NB4 (cell line): ENCODE measurements around the gene RANBP3.

Experiments used
- DNase-seq: peaks from one replicate; pipeline ENCODE4 v3.0.0; 2010; ENCODE audit warnings: low read depth
- H3K4me3 ChIP-seq: one replicate; pipeline ENCODE4 v1.5.1; 2011; ENCODE audit warnings: mild to moderate bottlenecking, low read depth, low read length, moderate library complexity
- MYC ChIP-seq: IDR thresholded peaks from 2 replicates; pipeline ENCODE4 v1.6.1; 2011; ENCODE audit warnings: low read depth, low read length
- POLR2A ChIP-seq: IDR thresholded peaks from 2 replicates; pipeline ENCODE4 v1.6.1; 2011; ENCODE audit warnings: mild to moderate bottlenecking; ENCODE audit not compliant: insufficient read length; ENCODE audit errors: extremely low read depth
- TF ChIP-seq, protein P1 (sequence below): IDR thresholded peaks from 2 replicates; pipeline ENCODE4 v1.6.1; 2011; ENCODE audit warnings: low read depth, low read length
- TF ChIP-seq, protein P2 (sequence below): IDR thresholded peaks from one replicate; pipeline ENCODE4 v1.5.1; 2012; ENCODE audit warnings: low read depth, low read length

RANBP3 gene

GRCh38 chr19:5995606-5996005 lies 17.7 kb upstream of the RANBP3 start:
- TF ChIP-seq MYC, result no peak
- TF ChIP-seq POLR2A, result no peak
- TF ChIP-seq, protein P1, sequence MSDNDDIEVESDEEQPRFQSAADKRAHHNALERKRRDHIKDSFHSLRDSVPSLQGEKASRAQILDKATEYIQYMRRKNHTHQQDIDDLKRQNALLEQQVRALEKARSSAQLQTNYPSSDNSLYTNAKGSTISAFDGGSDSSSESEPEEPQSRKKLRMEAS, result no peak
- TF ChIP-seq, protein P2, sequence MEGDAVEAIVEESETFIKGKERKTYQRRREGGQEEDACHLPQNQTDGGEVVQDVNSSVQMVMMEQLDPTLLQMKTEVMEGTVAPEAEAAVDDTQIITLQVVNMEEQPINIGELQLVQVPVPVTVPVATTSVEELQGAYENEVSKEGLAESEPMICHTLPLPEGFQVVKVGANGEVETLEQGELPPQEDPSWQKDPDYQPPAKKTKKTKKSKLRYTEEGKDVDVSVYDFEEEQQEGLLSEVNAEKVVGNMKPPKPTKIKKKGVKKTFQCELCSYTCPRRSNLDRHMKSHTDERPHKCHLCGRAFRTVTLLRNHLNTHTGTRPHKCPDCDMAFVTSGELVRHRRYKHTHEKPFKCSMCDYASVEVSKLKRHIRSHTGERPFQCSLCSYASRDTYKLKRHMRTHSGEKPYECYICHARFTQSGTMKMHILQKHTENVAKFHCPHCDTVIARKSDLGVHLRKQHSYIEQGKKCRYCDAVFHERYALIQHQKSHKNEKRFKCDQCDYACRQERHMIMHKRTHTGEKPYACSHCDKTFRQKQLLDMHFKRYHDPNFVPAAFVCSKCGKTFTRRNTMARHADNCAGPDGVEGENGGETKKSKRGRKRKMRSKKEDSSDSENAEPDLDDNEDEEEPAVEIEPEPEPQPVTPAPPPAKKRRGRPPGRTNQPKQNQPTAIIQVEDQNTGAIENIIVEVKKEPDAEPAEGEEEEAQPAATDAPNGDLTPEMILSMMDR, result no peak
- H3K4me3 ChIP-seq, result no peak overlapping the region

DNA sequence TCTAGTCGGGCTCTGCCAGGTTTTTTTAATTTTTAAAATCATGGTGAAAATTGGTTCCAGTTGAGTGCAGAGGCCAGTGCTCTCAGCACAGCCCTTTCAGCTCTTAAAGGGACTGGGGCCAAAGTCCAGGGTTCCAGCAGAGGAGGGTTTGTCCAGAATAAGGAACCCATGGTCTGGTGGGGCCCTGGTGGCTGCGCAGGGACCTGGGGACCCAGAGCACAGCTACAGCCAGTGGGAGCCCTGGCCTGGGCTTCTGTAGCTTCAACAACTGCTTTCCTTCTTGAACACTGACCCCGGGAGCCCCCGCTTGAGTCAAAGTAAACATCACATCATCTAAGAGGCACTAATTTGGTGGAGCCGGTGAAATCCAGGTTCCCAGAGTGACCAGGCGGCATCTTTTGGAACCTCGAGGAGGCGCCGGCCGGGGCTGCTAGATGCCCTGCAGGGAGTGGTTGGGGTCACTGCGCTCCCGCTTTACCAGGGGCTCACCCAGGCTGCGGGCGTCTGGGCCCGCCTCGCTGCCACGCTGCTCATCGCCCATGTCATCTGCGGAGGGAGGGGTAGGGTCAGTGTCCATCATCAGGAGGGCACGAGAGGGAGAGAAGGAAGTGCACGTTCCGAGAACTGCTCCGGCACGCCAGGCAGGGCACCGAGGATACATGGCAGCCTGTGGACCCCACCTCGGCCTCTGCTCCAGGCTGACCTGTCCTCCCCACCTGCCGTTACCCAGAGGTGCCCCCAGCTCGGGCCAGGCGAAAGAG lies 16.6 kb upstream of the RANBP3 start:
- no peak for DNase-seq
- TF ChIP-seq, protein P2, result no peak
- TF ChIP-seq MYC (no peak), POLR2A (no peak)
- TF ChIP-seq, protein P1, result no peak
- no peak overlapping the region for H3K4me3 ChIP-seq

More at GRCh38 chr19:5995606-5996005, 17.7 kb upstream of the RANBP3 start:
- DNase-seq, result no peak

- H3K4me3 ChIP-seq, result no peak overlapping the region
- no peak for TF ChIP-seq POLR2A
- TF ChIP-seq, protein P1, result no peak
- TF ChIP-seq, protein P2, result no peak
- TF ChIP-seq MYC, result no peak
- DNase-seq, result no peak
Observed at GRCh38 chr19:5993648-5994358, 15.9 kb upstream of the RANBP3 start.

DNA sequence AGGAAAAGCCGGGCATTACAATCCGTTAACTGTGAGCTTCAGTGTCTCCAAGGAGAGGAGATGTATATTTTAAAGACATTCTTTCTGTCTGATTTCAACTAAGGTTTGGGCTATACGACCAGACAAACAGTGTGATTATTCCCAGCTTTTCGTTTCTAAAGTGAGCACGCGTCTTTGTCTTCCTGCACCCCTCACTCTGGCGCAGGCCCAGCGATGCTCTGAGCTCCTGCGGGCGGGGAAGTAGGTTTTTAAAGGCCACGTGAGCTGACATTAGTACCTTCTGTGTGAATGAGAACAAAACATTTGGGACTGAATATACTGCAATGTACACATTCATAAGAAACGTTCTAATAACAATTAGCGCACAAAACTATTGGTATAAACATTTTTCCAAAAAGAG lies 15.3 kb upstream of the RANBP3 start:
- H3K4me3 ChIP-seq, result no peak overlapping the region
- DNase-seq, result no peak
- TF ChIP-seq, protein P2, result no peak
- TF ChIP-seq, protein P1, result no peak
- TF ChIP-seq POLR2A (no peak), MYC (no peak)

DNA sequence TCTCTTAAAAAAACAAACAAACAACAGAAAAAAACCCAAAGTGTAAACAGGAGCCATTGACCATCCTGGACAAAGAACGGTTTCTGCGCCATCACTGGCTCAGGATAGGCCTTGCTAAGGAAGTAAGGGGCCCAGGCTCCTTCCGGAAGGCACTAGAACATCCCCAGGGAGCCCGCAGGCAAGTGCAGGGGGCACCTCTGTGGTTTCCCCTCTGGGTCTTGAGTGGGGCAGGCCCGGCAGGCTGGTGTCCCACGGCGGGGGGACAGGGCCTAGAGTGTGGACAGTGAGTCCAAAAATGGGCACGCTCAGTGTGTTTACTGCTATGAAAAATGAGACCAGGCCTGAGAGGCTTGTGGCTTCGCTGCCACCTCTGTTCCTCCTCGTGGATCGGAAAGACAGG lies 14.8 kb upstream of the RANBP3 start:
- no peak for DNase-seq

More for the DNA sequence above, 14.8 kb upstream of the RANBP3 start:
- TF ChIP-seq, protein P1, result no peak
- TF ChIP-seq, protein P2, result no peak
- TF ChIP-seq POLR2A, result no peak
- no peak for TF ChIP-seq MYC
- H3K4me3 ChIP-seq, result no peak overlapping the region
